ENCODE data around the gene FADS2.
A peak's percentile ranks its signal among the peaks of the same experiment; 100 is the strongest.

The FADS2 gene

GRCh38 chr11:61827571-61828378 is at the start of gene FADS2:
Gene FADS2 (plus strand): TSS chr11:61828300. CDS start chr11:61828391, 91 bp downstream.
- DNase-seq: peak; percentile 37

DNA sequence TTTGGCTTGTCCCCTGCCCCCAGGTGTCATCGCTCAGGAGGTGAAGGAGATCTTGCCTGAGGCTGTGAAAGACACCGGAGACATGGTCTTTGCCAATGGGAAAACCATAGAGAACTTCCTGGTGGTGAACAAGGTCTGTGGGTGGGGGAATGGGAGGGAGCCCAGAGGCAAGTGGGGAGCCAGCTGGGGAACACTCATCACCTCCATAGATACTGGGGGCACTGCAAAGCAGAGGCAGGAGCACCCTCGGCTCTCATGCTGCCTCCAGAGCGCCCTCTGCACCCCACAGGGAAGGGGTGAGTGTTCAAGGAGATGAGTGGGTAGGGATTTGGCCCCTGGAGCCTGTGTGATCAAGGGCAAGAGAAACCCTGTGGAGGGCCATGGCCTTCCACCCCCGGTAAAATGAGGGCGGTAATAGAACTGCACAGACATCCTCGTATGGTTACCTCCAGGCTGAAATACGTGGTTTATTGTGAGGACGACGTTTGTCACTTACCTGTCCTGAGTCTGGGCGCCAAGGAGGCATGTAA is 49.7 kb upstream of the FADS2 start:
- DNase-seq: no peak

GRCh38 chr11:61778920-61779650 is 49.0 kb upstream of the FADS2 start:
- DNase-seq: no peak

- DNase-seq: no peak
Measured at GRCh38 chr11:61779666-61780525, 48.2 kb upstream of the FADS2 start.

DNA sequence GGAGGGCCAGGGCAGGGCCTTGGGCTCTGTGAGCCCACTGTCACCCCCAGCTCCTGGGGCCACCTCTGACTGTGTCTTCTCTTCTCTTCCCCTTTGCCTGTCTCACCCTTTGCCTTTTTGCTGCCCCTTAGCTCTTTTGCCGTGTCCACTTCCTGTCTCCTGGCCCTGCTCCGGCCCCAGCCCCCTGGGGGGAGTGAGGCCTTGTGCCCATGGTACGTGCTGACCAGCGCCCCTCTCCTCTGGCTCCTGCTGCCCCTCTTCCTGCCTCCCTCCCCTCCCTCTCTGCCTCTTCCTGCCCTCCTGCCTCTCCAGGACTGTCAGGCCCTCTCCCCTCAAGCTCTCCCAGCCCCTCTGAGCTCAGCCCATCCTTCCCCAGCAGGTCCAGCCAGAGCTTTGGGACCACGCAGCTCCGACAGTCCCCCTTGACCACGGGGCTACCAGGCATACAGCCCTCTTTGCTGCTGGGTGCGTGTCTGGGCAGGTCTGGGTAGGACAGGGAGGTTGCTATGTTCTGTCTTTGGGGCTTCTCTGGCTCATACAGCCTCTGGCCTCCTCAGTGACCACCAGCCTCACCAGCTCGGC is 47.4 kb upstream of the FADS2 start:
- DNase-seq: no peak

GRCh38 chr11:61781585-61781984 is 46.5 kb upstream of the FADS2 start:
- no peak for DNase-seq

DNA sequence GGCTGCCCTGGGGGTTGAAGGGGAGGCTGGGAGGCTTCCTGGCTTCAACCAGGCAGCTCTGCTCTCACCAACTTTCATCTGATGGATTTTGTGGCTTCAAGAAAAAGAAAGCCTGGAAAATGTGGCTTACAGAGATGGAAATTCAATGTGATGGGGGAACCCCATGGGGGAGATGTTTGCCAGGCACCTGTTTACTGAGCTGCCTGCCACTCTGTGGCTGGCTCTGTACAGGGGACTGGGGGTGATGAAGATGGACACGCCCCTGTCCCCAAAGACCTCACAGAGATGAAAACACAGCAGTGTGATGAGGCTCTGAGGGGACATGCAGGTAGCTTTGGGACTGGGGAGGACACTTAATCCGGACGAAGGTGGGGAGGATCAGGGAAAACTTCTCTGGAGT is 45.8 kb upstream of the FADS2 start:
- DNase-seq: no peak

DNA sequence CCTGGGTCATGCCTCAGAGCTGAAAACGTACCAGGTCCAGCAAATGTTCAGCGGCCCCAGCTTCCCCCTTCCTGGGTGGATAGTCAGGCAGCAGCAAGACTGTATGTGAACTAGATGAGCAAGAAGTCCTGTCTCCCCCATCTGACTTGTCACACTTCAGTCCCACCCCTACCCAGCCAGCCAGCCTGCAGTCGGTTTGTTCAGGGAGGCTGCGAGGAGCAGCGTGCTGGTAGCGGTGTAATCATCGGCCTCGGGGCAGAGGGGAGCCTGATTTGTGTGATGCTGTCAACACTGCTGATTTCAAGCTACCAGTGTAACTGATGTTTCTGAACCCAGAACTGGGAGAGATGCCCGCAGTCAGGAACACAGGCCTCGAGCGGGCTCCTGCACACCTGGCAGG is 45.3 kb upstream of the FADS2 start:
- no peak for DNase-seq

DNA sequence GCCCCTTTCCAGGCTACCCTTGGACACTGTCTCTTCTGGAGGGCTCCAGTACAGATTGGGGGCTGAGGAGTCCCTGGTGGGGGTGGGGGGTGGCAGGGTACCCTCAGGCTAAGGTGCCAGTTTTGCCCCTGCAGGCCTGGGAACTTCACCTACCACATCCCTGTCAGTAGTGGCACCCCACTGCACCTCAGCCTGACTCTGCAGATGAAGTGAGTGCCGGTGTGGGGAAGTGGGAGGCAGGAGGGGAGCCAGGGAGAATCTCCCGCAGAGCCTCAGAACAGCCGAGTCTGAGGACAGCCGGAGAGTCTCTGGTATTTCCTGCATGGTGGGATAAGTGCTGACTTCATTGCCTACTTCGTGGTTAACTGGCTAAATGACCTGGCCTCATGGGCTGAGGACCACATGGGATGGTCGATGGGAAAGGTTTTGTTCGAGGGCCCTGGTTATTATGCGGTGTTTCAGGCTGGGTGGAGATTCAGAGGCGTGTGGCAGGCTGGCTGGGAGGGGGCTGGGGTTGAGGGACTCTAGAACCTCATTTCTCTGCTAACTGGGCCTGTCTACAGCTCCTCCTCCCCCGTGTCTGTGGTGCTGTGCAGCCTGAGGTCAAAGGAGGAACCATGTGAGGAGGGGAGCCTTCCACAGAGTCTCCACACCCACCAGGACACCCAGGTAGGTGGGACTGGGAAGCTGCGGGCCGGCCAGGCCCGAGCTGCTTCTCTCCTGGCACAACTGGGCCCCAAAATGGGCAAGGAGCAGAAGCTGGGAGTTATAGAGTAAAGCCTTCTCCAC is 44.2 kb upstream of the FADS2 start:
- DNase-seq: no peak

DNA sequence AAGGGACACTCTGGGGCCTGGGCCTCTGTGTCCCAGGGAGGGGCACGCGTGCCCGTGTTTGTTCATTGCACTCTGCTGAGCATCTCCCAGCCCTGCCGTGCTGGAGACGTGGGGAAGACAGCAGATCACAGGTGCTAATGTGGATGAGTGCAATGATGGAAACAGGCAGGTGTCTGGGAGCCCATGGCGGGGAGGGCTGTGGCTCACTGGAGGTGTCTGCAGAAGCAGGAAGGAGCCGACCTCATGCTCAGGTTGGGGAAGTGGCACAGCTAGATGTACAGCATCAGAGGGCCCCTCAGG is 43.6 kb upstream of the FADS2 start:
- DNase-seq: no peak

DNA sequence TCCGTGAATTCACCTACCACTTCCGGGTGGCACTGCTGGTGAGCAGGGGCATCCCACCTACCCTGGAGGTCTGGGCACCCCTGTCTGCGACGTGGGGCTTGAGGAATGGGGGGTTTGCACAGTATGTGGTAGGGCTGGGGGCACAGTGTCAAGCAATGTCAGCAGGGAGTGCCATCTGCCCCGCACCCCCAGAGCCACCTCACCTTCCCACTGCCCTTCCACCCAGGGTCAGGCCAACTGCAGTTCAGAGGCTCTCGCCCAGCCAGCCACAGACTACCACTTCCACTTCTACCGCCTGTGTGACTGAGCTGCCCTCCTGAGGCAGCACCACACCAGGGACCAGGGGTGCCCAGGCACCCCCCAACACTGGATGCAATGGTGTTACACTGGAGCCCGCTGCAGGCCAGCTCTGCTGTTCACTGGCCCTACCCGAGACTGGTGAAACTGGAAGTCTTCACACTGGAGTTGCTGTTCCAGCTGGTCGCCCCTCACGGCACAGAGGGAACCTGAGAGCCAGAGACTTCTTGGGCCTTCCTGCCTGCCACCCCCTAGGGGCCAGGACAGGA is 42.2 kb upstream of the FADS2 start:
- DNase-seq: no peak

- DNase-seq: no peak
Measured at GRCh38 chr11:61787928-61788491, 40.1 kb upstream of the FADS2 start.

GRCh38 chr11:61791737-61792309 is 36.3 kb upstream of the FADS2 start:
- DNase-seq: no peak

DNA sequence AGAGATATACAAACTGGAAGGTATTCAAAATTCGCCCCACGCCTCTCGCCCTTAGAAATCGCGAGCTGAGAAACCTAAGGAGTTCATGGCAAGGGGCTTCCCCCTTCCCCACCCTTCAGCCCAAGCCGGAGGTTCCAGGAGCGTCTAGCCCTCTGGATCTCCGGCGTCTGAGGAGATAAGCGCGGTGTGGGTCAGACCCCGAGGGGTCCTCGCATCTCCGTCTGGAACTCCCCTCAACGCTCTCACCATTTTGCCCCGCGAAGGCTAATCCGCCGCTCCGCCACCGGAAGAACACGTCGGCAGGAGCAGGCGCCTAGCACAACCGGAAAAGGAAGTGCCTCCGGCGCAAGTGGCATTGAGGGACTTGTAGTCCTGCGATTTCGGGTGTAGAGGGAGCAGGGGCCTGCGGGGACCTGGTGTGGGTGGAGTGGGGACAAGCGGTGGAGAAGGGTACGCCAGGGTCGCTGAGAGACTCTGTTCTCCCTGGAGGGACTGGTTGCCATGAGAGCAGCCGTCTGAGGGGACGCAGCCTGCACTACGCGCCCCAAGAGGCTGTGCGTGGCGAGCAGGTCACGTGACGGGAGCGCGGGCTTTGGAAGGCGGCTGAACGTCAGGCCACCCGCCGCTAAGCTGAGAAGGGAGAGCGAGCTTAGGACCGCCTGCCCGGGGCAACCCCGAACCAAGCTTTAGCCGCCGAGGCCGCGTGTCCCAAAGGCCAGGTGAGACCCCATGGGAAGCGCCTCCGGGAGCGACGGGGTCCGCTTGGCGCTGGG is 35.6 kb upstream of the FADS2 start, which contains the start of the genes FEN1 and TMEM258:
Gene FEN1 (plus strand): TSS at position 602 of the 773 bp plus-strand sequence. CDS start 2,451 bp downstream, outside the sequence.
Gene TMEM258 (minus strand): TSS at position 290 of the 773 bp plus-strand sequence. CDS start 41 bp downstream, at position 249.
- peak; percentile 77 for DNase-seq

GRCh38 chr11:61793083-61793828 is 34.8 kb upstream of the FADS2 start:
- no peak for DNase-seq

DNA sequence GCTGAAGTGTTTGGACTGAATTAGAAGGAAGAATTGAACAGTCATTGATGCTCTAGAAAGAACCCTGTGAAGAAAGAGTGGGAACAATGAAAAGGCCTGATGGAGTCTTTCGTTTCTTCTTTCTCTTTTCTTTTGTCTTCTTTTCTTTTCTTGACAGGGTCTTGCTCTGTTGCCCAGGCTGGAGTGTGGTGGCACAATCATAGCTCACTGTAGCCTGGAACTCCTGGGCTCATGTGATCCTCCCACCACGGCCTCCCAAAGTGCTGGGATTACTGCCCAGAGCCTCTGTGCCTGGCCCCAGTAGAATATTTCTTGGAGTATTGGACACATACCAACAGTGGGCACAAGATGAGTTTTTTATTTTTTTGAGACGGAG is 34.3 kb upstream of the FADS2 start:
- no peak for DNase-seq

DNA sequence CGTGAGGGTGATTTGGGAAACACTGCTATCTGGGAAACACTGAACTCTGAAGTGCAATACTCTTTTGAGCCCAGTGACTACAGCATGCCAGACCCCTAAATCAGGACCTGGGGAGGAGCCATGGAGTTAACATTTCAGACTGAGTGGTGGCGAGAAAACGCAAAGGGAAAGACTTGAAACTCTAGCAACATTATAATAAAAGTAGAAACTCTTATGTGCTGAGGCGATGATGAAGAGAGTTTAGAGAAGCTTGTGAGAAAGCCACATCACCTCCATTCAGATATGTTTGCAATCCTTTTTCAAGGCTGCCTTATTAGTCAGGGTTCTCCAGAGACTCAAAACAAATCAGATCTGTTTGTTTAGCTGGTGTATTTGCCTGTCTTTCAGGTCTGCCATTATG is 33.5 kb upstream of the FADS2 start:
- DNase-seq: no peak

GRCh38 chr11:61795459-61795858 is 32.6 kb upstream of the FADS2 start:
- DNase-seq: no peak

GRCh38 chr11:61795876-61796526 is 32.1 kb upstream of the FADS2 start:
- DNase-seq: no peak
